HG03159 (cell line): Measurements from ENCODE around the gene NUP50.

Experiments used
- ATAC-seq: cut with Tn5 transposase; IDR thresholded peaks from one replicate; pipeline ENCODE4 v1.9.1; 2021; ENCODE audit warnings: mild to moderate bottlenecking, moderate library complexity; ENCODE audit not compliant: unreplicated experiment

Gene NUP50

DNA sequence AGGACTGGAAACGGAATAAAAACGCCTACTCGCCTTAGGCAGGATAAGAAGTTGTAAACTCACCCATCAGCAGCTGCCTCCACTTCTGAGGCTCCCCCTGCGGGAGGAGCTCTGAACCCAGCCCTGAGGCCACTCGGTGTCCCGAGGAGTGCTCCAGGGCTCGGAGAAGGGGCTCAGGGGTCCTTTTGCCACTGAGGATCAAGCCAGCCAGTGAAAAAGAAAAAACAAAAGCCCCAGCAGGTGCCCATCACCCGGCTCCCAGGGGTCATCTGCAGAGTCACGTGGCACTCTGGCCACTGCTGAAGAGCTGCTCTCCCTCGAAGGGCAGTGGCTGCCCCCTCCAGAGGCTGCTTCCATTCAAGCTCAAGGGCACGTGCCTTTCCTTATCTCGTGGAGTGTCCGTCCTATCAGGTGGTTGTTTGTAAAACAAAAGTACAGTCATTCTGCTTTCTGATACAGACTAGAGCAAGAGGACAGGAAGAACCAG is 29.0 kb downstream of the NUP50 start:
- no peak for ATAC-seq

DNA sequence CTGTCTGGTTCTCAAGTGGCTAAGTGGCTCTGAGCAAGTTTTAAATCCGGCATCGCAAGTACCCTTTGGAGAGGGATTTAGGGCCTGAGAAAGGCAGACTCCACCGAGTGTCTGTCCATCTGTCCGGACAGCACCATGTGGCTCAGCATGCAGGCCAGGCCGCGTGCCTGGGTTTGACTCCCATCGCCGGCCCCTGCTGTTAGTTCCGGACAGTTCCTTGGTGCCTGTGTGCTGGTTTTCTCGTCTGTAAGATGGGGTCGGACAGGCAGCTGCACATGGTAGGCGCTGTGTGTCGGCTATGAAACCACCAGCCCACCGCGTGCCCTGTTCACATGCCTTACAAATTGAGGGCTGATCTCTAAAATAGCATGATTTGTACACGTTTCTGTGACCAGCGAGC is 31.0 kb downstream of the NUP50 start:
- no peak for ATAC-seq

DNA sequence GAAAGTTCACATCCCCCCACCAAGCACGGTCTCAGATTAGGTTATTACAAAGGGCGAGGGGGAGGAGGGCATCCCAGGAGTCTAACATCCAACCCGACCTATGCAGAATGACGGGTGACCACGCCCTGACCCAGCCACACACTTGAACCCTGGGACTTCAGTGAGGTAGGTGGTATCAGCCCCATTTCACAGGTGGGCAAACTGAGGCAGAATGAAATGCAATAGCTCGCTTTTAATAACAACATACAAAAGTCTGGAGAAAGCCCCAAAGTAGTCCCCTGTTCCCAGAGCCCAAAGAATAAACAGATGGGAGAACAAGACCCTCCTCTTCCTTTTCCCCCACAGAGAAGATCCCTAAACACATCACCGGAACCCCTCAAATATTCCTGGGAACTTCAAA is 31.9 kb downstream of the NUP50 start:
- no peak for ATAC-seq

DNA sequence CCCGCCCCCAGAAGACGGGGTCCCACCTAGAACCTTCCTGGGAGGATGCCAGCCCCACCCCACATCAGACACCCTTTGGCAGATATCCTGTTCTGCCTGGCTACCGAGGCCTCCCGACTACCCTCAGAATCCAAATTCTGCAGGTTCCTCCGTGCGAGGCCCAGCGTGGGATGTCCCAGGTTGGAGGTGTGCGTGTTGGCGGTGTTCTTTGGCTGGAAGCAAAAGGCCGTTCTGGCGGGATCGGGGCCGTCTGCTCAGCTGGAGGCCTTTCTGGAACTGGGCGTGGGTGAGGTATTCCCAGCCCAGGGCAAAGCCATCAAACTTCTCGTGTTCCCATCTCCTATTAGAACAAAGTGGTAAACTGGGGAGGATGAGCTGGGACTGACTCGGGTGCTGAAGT is 32.6 kb downstream of the NUP50 start:
- no peak for ATAC-seq

DNA sequence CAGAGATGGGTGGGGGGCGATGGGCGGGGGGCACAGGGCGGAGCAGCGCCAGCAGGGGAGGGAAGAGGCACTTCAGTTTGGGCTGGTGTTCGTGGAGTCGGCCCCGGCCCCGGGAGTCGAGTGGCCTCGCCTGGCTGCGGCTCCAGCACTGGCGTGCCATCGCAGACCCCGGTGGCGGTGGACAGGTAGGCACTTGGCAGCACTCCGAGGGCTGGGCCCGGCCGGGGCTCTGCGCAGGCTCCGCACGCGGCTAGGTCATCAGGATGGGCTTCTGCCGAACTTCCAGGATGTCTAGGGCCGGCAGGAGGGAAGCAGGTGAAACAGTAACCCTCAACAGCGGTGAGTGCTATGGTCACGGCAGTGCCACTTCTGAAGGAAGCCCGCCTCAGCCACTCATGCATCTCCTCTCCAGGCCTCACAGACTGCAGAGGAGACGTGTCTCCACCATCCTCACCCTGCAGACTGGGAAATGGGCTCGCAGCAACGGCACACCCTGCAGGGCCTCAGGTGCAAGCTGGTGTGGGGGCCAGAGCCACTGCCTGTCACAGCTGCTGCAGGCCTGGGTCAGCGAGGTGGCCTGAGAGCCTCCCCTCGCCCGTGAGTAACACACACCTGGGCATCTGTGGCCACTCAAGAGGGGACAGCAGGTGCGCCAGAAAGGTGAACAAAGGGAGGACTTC is 33.3 kb downstream of the NUP50 start:
- no peak for ATAC-seq

DNA sequence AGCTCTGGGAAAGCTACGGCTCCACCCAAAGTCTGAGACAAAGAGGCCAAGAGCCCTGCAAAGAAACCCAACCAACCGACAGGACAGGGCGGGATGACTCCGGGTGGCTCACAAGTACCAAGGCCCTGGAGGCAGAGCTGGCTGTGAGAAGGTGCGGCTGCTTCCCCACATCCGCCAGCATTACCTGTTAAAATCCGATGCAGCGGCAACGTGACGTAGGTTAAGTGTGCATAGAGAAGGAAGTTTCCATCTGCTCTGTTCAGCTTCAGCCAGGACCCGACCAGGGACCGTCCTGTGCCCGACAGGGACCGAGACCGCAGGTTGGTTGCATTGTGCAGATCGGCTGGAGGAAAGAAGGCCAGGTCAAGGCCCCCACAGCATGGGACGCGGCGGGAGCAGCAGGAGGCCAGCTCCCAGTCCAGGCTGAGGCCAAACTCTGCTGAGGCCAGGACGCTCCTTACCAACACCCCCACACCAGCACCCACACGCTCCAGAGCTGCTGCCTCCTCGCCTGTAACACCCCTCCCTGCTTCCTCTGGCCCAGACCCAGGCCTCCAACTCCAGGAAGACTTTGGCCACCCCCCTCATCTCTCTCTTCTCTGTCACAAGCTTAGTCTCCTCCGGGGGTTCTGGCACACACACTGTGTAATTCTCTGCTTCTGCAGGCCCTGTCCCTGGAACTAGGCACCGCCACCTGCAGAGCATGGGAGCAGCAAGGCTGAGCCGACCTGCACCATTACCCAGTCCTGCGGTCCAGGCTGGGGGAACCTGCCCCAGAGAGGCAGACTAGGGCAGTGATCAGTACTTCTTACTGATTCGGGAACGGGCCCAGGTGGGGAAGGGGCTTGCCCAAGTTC is 34.1 kb downstream of the NUP50 start:
- ATAC-seq, result no peak

DNA sequence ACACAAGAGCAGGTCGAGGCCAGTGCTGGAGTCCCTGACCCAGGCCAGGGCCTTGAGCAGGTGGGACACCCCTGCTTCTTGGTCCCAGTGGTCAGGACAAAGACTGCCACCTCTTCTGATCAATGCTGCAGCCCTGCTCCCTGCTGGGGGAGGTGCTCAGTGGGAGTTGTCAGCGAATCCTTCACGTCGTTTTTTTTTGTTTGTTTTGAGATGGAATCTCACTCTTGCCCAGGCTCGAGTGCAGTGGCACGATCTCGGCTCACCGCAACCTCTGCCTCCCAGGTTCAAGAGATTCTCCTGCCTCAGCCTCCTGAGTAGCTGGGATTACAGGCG is 34.7 kb downstream of the NUP50 start:
- ATAC-seq, result no peak

DNA sequence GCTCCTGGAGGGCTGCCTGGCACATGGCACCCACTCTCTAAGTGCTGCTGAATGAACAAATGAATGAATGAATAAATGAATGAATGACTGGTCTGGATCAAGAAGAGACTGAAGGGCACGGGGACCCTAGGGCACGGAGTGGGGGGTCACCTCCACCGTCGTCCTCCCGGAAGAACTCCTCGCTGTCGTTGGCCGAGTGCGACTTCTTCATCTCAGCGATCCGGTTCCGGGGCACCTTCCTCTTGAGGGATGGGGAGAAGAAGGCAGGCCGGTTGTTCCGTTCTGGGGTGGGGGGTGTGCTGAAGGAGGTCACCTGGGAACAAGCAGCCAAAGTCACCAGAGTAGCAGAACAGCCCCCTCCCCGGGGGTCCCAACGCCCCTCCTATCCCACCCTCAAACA is 36.0 kb downstream of the NUP50 start:
- no peak for ATAC-seq

DNA sequence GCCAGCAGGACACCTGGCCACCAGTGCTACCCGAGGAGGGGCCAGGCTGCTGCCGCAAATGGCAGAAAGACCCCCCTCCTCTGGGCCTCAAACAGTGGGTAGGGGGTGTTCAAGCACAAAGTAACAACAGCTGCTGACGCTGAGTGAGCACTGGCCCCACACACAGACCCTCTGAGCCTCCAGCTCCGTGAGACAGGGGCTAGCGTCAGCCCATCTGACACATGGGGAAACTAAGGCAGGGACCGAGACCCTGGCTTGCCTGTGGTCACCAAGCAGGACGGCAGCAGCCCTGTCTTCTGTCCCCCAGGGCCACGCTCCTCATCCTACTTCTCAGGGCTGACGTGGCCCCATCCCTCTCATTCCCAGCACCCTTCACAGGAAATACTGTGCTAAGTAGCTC is 36.5 kb downstream of the NUP50 start:
- ATAC-seq, result no peak

DNA sequence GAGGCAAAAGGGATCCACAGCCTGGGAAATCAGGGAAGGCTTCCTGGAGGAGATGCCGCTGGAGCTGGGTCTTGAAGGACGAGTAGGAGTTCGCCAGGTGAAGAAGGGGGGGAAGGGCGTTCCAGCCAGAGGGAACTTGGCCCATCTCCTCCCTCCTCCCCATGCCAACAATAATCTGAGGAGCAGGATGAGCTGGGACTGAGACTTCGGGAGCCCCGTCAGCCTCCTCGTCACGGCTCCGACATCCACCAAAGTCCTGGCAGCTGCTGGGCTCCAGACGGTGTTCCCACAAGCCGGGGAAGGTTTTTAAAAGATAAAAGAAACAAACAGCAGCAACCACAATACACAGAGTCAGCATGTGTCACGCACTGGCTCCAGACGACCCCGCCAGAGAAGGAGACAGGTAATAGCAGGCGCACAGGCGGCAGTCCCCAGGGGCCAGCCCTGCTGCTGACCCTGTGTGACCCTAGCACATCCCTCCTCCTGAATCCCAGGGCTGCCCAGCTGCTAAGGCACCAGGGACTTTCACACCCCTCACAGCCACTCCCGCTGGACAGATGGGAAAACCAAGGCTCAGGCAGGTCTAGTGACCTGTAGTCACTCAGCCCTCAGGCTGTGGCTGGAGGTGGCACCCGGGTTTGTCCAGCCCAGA is 37.3 kb downstream of the NUP50 start:
- ATAC-seq, result no peak

DNA sequence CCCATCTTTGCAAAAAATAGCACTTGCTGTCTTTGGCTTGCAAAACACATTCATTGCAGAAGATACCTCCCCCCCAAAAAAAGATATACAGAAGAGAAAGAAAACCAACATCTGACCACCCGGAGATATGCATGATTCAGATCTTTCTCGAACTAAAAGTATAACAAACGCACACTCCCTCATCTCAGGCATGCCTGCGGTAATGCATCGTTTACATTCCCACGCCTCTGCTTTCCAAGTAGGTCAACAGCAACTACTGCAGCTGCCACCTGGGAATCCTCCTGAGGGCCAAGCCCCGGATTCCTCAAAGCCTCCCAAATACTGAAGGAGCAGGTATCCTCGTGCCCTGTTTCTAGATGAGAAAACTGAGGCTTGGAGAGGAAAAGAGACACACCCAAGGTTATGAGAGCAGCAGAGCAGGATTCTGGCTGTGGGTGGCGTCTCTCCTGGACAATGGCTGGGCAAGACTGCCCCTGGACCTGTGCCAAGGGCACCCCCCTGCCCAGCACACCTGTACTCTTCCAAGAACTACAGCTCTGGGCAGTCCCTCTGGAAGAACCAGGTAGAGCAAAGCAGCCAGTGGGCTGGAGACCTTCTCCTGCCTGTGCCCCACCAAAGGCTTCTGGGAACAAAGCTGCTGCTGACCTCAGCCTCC is 38.1 kb downstream of the NUP50 start:
- ATAC-seq, result no peak

DNA sequence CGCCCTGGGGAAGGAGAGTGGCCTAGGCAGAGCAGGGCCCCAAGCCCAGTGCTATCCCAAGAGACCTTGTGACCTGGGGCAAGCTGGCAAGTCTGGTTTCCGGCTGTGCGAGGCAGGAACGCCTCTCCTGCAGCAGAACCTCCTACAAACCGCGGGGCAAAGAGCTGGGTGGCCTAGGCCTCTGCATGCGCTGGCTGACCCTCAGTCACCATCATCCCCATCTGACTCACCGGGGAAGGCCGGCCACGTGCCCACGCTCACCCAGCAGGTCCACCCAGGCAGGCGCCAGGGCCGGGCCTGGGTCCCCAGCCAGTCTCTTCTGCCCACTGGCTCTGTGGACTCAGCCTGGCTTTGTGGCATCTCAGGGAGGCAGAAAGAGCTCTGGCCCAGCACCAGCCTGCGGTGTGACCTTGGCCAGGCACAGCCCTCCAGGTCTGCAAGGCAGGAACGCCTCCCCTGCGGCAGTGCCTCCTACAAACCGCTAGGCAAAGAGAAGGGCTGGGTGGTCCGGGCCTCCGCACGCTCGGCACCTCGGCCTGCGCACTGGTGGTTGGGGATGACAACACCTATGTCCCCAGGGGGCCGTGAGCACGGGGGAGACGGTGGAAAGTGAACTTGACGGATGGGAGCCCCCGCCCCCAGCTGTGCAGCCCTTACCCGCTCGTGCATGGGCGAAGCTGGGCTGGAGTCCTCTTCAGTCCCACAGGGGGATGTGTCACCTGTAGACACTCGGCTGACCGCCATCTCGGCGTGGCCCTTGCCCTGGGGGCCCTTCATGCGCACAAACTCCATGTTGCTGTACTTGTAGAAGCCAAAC is 38.8 kb downstream of the NUP50 start:
- no peak for ATAC-seq

DNA sequence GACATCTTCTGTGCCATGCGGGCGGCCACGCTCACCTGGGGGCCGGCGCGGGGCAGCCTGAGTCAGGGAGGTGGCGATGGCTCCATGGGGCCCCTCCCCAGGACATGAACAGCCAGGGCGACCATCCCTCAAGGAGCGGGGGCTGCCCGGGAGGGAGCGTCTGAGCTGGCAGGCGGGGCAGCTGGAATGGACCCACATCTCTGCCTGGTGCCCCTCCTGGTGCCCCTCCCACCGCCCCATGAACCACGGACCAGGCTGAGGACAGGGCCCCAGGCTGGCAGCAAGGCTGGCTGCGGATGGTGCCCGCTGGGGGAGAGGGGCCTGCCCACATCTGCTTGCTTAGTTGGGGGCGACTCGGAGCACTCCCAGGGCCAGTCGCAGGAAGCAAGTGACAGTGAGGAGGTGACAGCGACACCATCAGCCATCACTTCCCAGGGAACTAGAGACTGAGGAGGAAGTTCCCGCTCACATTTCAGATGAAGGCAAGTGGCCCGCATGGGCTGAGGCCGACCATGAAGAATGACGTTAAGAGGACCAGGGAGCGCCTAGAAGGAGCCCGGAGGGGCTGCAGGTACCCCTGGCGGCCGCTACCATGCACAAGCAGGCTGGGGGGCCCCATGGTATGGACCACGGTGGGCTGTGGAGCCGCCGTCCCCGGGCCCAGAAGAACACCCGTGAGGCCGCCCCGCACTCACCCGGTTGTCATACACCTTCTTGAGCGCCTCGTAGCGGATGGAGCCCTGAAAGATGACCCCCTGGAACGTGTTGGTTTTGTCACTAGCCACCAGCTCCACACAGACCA is 39.6 kb downstream of the NUP50 start:
- no peak for ATAC-seq

DNA sequence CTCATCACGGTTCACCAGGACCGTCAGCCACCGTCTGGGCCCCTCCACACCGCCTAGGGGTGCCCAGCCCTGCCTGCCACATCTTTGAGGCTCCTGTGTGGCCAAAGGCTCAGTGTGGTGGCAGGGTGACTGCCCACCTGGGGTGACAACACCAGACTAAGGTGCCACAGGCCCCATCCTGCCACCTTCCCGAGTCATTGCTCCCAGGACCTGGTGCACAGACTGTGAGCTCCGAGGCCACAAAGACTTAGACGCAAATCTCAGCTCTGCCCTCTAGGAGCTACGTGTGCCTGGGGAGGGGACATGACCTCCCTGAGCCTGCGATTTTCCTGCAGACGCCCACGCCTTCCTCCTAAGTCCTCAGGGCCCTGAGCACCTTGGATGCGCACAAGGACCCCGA is 40.5 kb downstream of the NUP50 start:
- no peak for ATAC-seq

DNA sequence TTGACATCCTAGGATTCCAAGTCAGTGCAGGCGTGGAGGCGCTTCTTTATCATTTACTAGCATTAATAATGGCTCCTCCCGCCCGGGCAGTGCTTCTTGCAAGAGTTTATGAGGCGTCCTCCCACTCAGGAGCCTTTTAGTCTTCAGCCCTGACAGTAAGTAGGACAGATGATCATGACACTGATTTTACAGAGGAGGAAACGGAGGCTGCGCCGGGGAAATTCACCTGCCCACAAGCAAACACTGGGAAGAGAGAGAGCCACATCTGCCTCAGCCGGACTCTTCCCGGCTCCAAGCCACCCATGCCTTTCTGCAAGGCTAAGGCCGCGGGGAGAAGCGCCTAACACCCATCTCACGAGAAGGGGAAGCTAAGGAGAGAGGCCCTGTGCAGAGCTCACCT is 41.1 kb downstream of the NUP50 start:
- ATAC-seq, result no peak

DNA sequence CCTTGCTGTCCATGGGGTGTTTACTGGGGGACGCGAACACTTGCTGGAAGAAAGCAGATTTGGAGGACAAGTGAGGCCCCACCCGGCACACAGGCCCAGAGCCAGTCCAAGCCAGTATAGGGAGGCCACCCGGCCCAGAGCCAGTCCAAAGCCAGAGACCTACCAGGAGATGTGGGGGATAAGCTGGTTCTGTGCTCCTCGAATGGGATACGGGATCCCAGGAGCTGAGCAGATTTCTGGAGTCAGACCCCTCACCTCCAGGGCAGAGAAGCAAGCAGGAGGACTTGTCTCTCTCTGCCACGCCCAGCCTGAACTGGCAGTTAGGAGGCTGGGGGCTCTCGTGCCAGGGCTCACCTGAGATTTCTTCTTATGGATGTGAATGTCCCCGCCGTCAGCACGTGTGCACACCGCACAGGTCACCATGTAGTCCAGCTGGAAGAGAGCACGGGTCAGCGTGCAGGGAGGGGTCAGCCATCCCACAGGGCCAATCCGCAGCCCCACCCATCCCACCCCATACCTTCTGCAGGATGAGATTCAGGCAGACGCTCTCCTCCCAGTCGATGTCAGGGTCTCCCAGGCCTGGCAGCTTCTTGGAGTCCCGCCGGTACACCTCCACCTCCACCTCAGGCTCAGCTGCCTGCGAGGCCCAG is 41.7 kb downstream of the NUP50 start:
- ATAC-seq, result no peak

DNA sequence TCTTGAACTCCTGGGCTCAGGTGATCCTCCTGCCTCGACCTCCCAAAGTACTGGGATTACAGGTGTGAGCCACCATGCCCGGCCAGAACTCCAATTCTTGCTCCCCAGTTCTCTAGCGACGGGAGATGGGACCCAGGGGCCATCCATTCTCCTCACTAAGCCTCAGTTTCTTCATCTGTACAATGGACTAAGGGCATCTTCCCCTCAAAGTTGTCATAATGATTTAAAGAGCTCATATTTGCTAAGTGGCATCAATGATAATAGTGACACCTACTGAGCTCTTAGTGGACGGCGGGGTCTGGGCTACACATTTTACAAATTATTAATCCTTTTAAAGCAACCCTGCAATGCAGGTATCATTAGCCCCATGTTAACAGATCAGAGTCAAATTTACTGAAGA is 42.5 kb downstream of the NUP50 start:
- no peak for ATAC-seq

DNA sequence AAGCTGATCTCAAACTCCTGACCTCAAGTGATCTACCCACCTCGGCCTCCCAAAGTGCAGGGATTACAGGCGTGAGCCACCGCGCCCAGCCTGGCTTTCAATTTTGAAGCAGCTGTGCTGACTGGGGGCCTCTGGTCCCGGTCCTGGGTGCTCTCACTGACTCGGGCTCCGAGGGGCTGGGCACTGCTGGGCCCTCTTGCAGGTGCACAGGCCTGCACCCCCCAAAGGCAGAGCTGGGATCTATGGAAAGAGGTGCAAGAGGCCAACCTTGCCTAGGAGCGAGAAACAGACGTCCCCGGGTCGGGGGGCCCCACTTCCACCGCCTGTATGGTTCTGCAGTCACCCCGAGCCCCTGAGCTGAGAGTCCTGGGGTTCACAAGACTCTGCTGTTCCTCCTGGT is 43.8 kb downstream of the NUP50 start:
- no peak for ATAC-seq

DNA sequence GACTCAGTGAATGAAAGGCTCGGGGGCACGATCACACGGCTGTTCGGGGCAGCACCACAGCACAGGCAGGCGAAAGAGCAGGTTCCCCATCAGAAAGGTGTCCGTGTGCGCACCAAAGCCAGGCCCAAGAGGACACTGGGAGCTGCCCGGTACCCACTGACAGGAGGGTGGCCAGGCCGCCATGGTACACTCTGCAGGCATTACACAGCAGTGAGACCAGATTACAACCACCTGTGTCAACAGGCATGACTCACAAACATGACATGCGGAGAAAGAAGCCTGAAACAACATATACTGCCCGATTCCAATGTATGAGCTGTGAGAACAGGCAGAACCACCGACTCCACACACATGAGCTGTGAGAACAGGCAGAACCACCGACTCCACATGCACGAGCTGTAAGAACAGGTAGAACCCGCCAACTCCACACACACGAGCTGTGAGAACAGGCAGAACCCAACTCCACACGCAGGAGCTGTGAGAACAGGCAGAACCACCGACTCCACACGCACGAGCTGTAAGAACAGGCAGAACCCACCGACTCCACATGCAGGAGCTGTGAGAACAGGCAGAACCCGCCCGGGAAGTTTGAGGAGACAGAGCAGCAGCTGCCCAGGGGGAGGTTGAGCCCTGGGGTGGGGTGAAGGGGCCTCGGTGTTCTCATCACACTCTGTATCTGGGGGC is 44.4 kb downstream of the NUP50 start:
- ATAC-seq, result no peak
